HEK293T (cell line): ENCODE data around the gene TOMM70.

ENCODE experiments used
- ARNT ChIP-seq: fragments of 450-650 bp; IDR thresholded peaks from 2 replicates; pipeline ENCODE4 v1.6.1; 2017; ENCODE audit warnings: mild to moderate bottlenecking
- BHLHE40 ChIP-seq: fragments of 450-650 bp; IDR thresholded peaks from 2 replicates; pipeline ENCODE4 v1.6.1; 2016; ENCODE audit warnings: mild to moderate bottlenecking, moderate library complexity, borderline replicate concordance
- ELF4 ChIP-seq: fragments of 450-650 bp; IDR thresholded peaks from 2 replicates; pipeline ENCODE4 v1.6.1; 2017; ENCODE audit warnings: antibody characterized with exemption
- FOXA1 ChIP-seq: fragments of 450-650 bp; IDR thresholded peaks from 2 replicates; pipeline ENCODE4 v1.6.1; 2016; ENCODE audit warnings: mild to moderate bottlenecking
- FOXK2 ChIP-seq: fragments of 450-650 bp; IDR thresholded peaks from 2 replicates; pipeline ENCODE4 v1.6.1; 2016; ENCODE audit warnings: mild to moderate bottlenecking
- FOXM1 ChIP-seq: fragments of 450-650 bp; IDR thresholded peaks from 2 replicates; pipeline ENCODE4 v1.6.1; 2017; ENCODE audit warnings: mild to moderate bottlenecking, borderline replicate concordance
- HDGF ChIP-seq: fragments of 450-650 bp; IDR thresholded peaks from 2 replicates; pipeline ENCODE4 v1.6.1; 2017; ENCODE audit warnings: antibody characterized with exemption, borderline replicate concordance
- L3MBTL2 ChIP-seq: fragments of 450-650 bp; conservative IDR thresholded peaks from 2 replicates; pipeline ENCODE4 v1.6.1; 2016; ENCODE audit warnings: mild to moderate bottlenecking
- LEF1 ChIP-seq: fragments of 450-650 bp; IDR thresholded peaks from 2 replicates; pipeline ENCODE4 v1.6.1; 2017; ENCODE audit warnings: mild to moderate bottlenecking, borderline replicate concordance
- NFRKB ChIP-seq: fragments of 450-650 bp; IDR thresholded peaks from 2 replicates; pipeline ENCODE4 v1.6.1; 2016; ENCODE audit warnings: mild to moderate bottlenecking, moderate library complexity
- PKNOX1 ChIP-seq: fragments of 450-650 bp; IDR thresholded peaks from 2 replicates; pipeline ENCODE4 v1.6.1; 2016
- SP1 ChIP-seq: fragments of 450-650 bp; IDR thresholded peaks from 2 replicates; pipeline ENCODE4 v1.6.1; 2017
- SUZ12 ChIP-seq: fragments of 450-650 bp; IDR thresholded peaks from 2 replicates; pipeline ENCODE4 v1.6.1; 2016; ENCODE audit warnings: mild to moderate bottlenecking

GRCh38 chr3:100368441-100368840, 32.4 kb downstream of the TOMM70 start:
- TF ChIP-seq SP1 (no peak), ARNT (no peak), HDGF (no peak), L3MBTL2 (no peak), FOXM1 (no peak), NFRKB (no peak), PKNOX1 (no peak), LEF1 (no peak), SUZ12 (no peak), ELF4 (no peak), BHLHE40 (no peak), FOXA1 (no peak), FOXK2 (no peak)
